Breast epithelium (tissue), 4 donors: ENCODE results near the gene MUC5AC. TPM values are rescaled to one million over a fixed set of nuclear protein-coding genes. Genes with fewer than 3 reads are reported as not detected.
"Not testable (repeated sequence)": the region's sequence is repeated elsewhere in the genome, so short reads cannot be mapped to it uniquely, and the experiment has no call there.

Experiments
- DNase-seq, 2 donors: peaks; one replicate each; pipeline ENCODE4 v3.0.0-alpha.2; 2019; ENCODE audit warnings: low spot score in 2 of 2
- H3K27ac ChIP-seq, 2 donors: fragments of 200-600 bp; sonication (generic) in 1 of 2; one replicate each; pipeline ENCODE4 v1.5.1; 2016 to 2019; ENCODE audit warnings: mild to moderate bottlenecking in 1 of 2
- H3K27me3 ChIP-seq, 2 donors: fragments of 200-600 bp; sonication (generic) in 1 of 2; one replicate each; pipeline versions ENCODE4 v1.5.1 to v1.6.0; 2017 to 2019; ENCODE audit warnings: control low read depth in 1 of 2, mild to moderate bottlenecking in 1 of 2
- H3K36me3 ChIP-seq: fragments of 200-600 bp; one replicate; pipeline ENCODE4 v1.5.1; 2019
- H3K4me1 ChIP-seq, 2 donors: fragments of 200-600 bp; sonication (generic); one replicate each; pipeline ENCODE4 v1.5.1; 2016 to 2019; ENCODE audit warnings: control low read depth in 1 of 2
- H3K4me3 ChIP-seq, 3 donors: fragments of 200-600 bp; sonication (generic); 1 replicate in 2 of 3; 2 replicates in 1 of 3; pipeline ENCODE4 v1.5.1; 2016 to 2019; ENCODE audit warnings: mild to moderate bottlenecking in 3 of 3, moderate library complexity in 2 of 3
- H3K9me3 ChIP-seq, 2 donors: fragments of 200-600 bp; sonication (generic) in 1 of 2; one replicate each; pipeline ENCODE4 v1.5.1; 2016 to 2019; ENCODE audit warnings: control low read depth in 1 of 2
- POLR2A ChIP-seq: fragments of 450-650 bp; IDR thresholded peaks from one replicate; pipeline ENCODE4 v1.6.1; 2016; ENCODE audit warnings: antibody characterized with exemption, mild to moderate bottlenecking, moderate library complexity
- POLR2AphosphoS5 ChIP-seq, 3 donors: sonication (generic); formaldehyde crosslinking; IDR thresholded peaks; one replicate each; pipeline ENCODE4 v1.6.1; 2017; ENCODE audit warnings: antibody characterized with exemption in 3 of 3
- intact Hi-C: fragments of 100-400 bp; cut with DNase I; formaldehyde crosslinking; loops from one replicate; pipeline ENCODE4 v1.15.1; 2023; ENCODE audit warnings: low total_unique reads
- total RNA-seq, 3 donors: library from RNA; depleted of rRNA; stranded (reverse); fragments of >200 nt; gene quantifications; one replicate each; pipeline ENCODE4 v1.1.0, GENCODE V29; 2016
- TF ChIP-seq, protein P1 (sequence below), 3 donors: fragments of 450-650 bp; IDR thresholded peaks; one replicate each; pipeline ENCODE4 v1.5.1; 2016 to 2017; ENCODE audit warnings: antibody characterized with exemption in 3 of 3, mild to moderate bottlenecking in 3 of 3, moderate library complexity in 3 of 3

Gene MUC5AC
- total RNA-seq, 3 donors from 2014 or later, result not detected

DNA sequence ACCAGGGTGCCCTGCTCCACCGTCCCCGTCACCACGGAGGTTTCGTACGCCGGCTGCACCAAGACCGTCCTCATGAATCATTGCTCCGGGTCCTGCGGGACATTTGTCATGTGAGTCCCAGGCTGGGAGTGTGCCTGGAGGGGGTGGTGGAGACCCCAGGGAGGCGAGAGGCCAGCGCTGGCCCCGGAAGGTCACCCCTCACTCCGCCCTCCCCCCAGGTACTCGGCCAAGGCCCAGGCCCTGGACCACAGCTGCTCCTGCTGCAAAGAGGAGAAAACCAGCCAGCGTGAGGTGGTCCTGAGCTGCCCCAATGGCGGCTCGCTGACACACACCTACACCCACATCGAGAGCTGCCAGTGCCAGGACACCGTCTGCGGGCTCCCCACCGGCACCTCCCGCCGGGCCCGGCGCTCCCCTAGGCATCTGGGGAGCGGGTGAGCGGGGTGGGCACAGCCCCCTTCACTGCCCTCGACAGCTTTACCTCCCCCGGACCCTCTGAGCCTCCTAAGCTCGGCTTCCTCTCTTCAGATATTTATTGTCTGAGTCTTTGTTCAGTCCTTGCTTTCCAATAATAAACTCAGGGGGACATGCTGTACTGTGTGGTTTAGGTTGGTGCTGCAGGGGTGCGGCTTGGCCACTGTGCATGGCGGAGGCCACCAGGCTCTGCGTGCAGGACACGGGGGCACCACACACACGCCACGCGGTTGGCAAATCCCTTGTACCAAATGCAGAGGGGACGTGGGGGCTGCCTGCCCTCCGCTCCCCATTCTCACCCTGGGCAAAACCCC, 47.6 kb upstream of the MUC5AC start:
- Histone ChIP-seq H3K27me3 (peaks cover 0 to 31% of the 10 kb centered on the region in 2 donors), H3K36me3 (no peaks in the 10 kb centered on the region)

DNA sequence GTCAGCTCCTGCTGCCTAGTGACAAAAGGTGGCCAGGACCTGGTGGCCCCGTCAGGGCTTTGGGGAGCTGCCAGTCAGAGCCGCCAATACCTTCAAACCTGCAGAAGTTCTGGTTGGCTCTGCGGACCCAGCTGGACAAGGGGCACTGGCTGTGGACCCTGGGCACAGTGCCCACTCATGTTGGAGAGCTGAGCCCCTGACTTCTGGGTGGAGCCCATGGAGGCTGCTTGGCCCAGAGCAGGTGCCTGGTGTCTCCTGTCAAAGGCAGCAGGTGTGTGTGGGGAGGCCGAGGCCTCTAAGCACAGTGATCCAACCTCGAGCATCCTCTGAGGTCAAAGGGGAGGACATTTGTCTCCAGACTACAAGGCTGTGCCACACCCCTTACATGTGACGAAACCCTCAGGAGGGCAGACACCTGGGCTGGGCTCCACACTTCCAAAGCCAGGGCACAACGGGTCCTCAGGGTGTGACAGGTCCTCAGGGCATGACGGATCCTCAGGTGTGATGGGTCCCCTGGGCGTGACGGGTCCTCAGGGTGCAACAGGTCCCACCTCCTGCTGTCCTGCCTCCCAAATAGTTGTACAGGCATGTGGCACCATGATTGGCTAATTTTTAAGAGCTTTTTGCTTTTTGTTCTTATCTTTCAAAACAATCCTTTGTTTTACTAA, 46.1 kb upstream of the MUC5AC start:
- TF ChIP-seq, protein P1, sequence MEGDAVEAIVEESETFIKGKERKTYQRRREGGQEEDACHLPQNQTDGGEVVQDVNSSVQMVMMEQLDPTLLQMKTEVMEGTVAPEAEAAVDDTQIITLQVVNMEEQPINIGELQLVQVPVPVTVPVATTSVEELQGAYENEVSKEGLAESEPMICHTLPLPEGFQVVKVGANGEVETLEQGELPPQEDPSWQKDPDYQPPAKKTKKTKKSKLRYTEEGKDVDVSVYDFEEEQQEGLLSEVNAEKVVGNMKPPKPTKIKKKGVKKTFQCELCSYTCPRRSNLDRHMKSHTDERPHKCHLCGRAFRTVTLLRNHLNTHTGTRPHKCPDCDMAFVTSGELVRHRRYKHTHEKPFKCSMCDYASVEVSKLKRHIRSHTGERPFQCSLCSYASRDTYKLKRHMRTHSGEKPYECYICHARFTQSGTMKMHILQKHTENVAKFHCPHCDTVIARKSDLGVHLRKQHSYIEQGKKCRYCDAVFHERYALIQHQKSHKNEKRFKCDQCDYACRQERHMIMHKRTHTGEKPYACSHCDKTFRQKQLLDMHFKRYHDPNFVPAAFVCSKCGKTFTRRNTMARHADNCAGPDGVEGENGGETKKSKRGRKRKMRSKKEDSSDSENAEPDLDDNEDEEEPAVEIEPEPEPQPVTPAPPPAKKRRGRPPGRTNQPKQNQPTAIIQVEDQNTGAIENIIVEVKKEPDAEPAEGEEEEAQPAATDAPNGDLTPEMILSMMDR (IDR thresholded peaks at IDR 0.05), result no peak
- TF ChIP-seq POLR2AphosphoS5 (IDR thresholded peaks at IDR 0.05), result no peak
- no peak for TF ChIP-seq POLR2A
- H3K4me3 ChIP-seq, result no peak overlapping the region
- H3K9me3 ChIP-seq, result no peaks in the 10 kb centered on the region
- intact Hi-C loops, result no loop called here
- peaks cover 0 to 31% of the 10 kb centered on the region in 2 donors for H3K27me3 ChIP-seq
- H3K4me1 ChIP-seq, result no peaks in the 10 kb centered on the region
- no peak overlapping the region for H3K27ac ChIP-seq
- H3K36me3 ChIP-seq, result no peaks in the 10 kb centered on the region
- DNase-seq, result no peak

More for the DNA sequence above, 47.6 kb upstream of the MUC5AC start:
- Histone ChIP-seq H3K4me1 (no peaks in the 10 kb centered on the region), H3K27ac (no peak overlapping the region), H3K9me3 (no peaks in the 10 kb centered on the region), H3K4me3 (no peak overlapping the region)
- intact Hi-C loops, result no loop called here
- no peak for DNase-seq
- TF ChIP-seq POLR2AphosphoS5 (IDR thresholded peaks at IDR 0.05) (no peak), POLR2A (no peak)
- TF ChIP-seq, protein P1 (IDR thresholded peaks at IDR 0.05), result no peak

DNA sequence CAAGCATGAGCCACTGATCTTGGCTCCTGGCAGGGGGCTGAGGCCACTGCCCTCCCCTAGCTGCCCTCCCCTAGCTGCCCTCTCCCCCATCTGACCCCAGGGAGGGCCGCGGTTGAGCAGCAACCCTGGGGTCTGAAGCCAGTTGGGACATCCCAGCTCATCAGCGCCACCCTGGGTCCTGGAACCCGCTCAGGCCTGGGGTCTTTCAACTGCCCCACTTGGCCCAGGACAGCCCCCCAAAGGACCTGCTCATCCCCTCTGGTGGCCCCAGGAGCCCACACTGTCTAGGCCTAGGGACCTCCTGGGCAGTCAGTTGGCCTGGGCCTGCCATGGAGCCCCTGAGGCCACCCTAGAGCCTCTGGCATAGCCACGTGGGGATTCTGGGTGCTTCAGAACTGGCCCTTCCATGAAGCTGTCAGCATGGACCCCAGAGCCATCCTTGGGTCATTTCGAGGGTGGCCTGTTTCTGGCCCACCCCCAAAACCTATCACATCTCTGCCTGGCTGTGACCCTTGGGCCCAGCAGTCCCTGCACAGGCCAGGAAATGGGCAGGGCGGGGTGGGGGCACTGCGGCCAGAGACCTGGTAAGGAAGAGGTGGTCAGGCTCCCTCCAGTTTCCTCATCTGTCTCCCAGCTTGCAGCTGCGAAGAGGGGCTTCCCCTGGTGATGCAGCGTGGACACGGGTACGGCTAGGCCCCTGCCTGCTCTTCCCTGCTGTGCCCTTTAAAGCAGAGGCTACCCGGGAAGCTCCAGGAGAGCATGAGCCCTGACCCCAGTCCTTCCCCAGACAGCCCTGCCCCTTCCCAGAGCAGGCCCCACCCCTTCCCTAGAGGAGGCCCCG, 45.2 kb upstream of the MUC5AC start:
- intact Hi-C loops, result no loop called here
- Histone ChIP-seq H3K4me1 (no peaks in the 10 kb centered on the region), H3K27me3 (peaks cover 0 to 24% of the 10 kb centered on the region in 2 donors), H3K9me3 (no peaks in the 10 kb centered on the region), H3K36me3 (no peaks in the 10 kb centered on the region), H3K4me3 (no peak overlapping the region), H3K27ac (no peak overlapping the region)
- DNase-seq, result no peak
- TF ChIP-seq POLR2A (no peak), POLR2AphosphoS5 (IDR thresholded peaks at IDR 0.05) (no peak)
- TF ChIP-seq, protein P1 (IDR thresholded peaks at IDR 0.05), result no peak

DNA sequence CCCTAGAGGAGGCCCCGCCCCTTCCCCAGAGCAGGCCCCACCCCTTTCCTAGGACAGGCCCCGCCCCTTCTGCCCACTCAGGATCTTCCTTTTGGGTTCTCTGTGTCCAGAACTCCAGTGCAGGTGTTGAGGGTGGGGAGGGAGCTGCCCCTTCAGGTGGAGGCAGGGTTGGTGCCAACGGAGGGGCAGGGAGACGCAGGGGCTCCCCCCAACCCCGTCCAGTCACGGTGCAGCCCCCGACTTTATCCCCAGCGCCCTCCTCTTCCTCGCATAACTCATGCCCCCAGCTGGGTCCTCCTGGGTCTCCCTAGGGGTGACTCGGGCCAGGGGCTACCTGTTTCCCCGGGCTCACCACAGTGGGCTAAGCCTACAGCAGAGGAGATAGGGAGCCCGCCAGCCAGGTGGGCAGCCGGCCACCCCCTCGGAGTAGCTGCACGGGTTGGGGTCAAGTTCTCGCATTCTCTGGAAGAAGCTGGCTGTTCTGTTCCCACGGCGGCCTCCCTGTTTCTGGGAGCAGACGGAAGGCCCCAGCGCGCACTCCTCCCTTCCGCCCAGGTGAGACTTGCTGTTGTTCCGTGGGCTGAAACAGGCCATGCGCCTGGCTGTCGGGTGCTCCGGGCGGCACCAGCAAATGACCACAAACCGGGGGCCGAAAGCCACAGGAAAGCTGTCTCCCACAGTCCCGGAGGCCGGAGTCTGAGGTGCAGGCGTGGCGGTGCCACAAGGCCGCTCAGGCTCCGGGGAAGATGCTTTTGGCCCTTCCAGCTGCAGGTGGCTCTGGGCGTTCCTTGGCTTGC, 44.1 kb upstream of the MUC5AC start:
- TF ChIP-seq, protein P1 (IDR thresholded peaks at IDR 0.05), result no peak
- no peak for TF ChIP-seq POLR2A
- no peak for TF ChIP-seq POLR2AphosphoS5 (IDR thresholded peaks at IDR 0.05)
- intact Hi-C loops, result no loop called here
- H3K4me1 ChIP-seq, result no peaks in the 10 kb centered on the region
- no peaks in the 10 kb centered on the region for H3K36me3 ChIP-seq
- no peak overlapping the region for H3K4me3 ChIP-seq
- no peak for DNase-seq
- H3K9me3 ChIP-seq, result no peaks in the 10 kb centered on the region
- H3K27me3 ChIP-seq, result peaks cover 0 to 17% of the 10 kb centered on the region in 2 donors
- H3K27ac ChIP-seq, result no peak overlapping the region

DNA sequence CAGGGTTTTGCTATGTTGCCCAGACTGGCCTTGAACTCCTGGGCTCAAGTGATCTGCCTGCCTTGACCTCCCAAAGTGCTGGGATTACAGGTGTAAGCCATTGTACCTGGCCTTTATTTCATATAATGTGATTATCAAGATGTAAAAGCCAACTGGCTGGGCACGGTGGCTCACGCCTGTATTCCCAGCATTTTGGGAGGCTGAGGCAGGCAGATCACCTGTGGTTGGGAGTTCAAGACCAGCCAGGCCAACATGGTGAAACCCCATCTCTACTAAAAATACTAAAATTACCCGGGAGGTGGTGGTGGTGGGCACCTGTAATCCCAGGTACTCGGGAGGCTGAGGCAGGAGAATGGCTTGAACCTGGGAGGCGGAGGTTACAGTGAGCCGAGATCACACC, 42.5 kb upstream of the MUC5AC start:
- intact Hi-C loops, H3K4me3 ChIP-seq, H3K4me1 ChIP-seq, DNase-seq, H3K36me3 ChIP-seq, H3K9me3 ChIP-seq, H3K27ac ChIP-seq: not testable (repeated sequence)
- peaks cover 0 to 19% of the 10 kb centered on the region in 2 donors for H3K27me3 ChIP-seq
